HEK293 (cell line): ENCODE measurements around the gene HPF1.
A peak's percentile ranks its signal among the peaks of the same experiment; 100 is the strongest.

ENCODE experiments used
- CTCF ChIA-PET: fragments of 350-600 bp; formaldehyde crosslinking; extraction: SDS; loops from one replicate; lab custom pipeline; 2021; ENCODE audit warnings: antibody characterized with exemption; lab: Yijun Ruan, JAX
- POLR2A ChIA-PET: fragments of 300-600 bp; formaldehyde crosslinking; extraction: SDS; loops from one replicate; lab custom pipeline; 2020; ENCODE audit warnings: antibody characterized with exemption, inconsistent platforms; lab: Yijun Ruan, JAX
- H3K27ac ChIP-seq: fragments of 200-500 bp; sonication (Bioruptor generic); 2 replicates; pipeline ENCODE4 v1.5.1; 2014; ENCODE audit warnings: low read depth, low read length, control low read depth, inconsistent platforms; ENCODE audit errors: extremely low read depth
- H3K36me3 ChIP-seq, 2 experiments: fragments of 200-500 bp in 1 of 2; sonication (Bioruptor generic) in 1 of 2; 1 replicate in 1 of 2; 2 replicates in 1 of 2; pipeline ENCODE4 v1.5.1; 2014 to 2017; ENCODE audit warnings: inconsistent platforms in 2 of 2, low read length in 2 of 2; ENCODE audit not compliant: control insufficient read depth in 2 of 2, insufficient read depth in 1 of 2
- H3K4me1 ChIP-seq: fragments of 200-500 bp; sonication (Bioruptor generic); 2 replicates; pipeline ENCODE4 v1.5.1; 2014; ENCODE audit warnings: mild to moderate bottlenecking, low read length, inconsistent platforms; ENCODE audit not compliant: control insufficient read depth, insufficient read depth
- H3K4me3 ChIP-seq: 2 replicates; pipeline ENCODE4 v1.5.1; 2011; ENCODE audit warnings: low read depth, mild to moderate bottlenecking, control low read depth, low read length, moderate library complexity
- H3K9me3 ChIP-seq: fragments of 200-500 bp; sonication (Bioruptor generic); 2 replicates; pipeline ENCODE4 v1.5.1; 2014; ENCODE audit warnings: low read depth, low read length, inconsistent platforms; ENCODE audit not compliant: control insufficient read depth, insufficient read depth
- GFI1B ChIP-seq: fragments of 450-650 bp; formaldehyde crosslinking; IDR thresholded peaks from 2 replicates; pipeline ENCODE4 v1.5.1; 2016; ENCODE audit warnings: missing biosample characterization, missing genetic modification characterization
- GLIS2 ChIP-seq: fragments of 450-650 bp; formaldehyde crosslinking; IDR thresholded peaks from 2 replicates; pipeline ENCODE4 v1.5.1; 2016; ENCODE audit warnings: missing biosample characterization, missing genetic modification characterization
- HOXA7 ChIP-seq: sonication (generic); formaldehyde crosslinking; IDR thresholded peaks from 2 replicates; pipeline ENCODE4 v1.8.1; 2022; ENCODE audit warnings: missing genetic modification reagents, borderline replicate concordance
- OSR2 ChIP-seq: fragments of 450-650 bp; formaldehyde crosslinking; IDR thresholded peaks from 2 replicates; pipeline ENCODE4 v1.5.1; 2016; ENCODE audit warnings: missing biosample characterization, missing genetic modification characterization
- SCRT2 ChIP-seq: fragments of 450-650 bp; formaldehyde crosslinking; IDR thresholded peaks from 2 replicates; pipeline ENCODE4 v1.5.1; 2016; ENCODE audit warnings: missing biosample characterization, missing genetic modification characterization
- SP3 ChIP-seq: fragments of 450-650 bp; formaldehyde crosslinking; IDR thresholded peaks from 2 replicates; pipeline ENCODE4 v1.5.1; 2016; ENCODE audit warnings: missing biosample characterization, missing genetic modification characterization
- YY2 ChIP-seq: fragments of 450-650 bp; formaldehyde crosslinking; IDR thresholded peaks from 2 replicates; pipeline ENCODE4 v1.5.1; 2016; ENCODE audit warnings: missing biosample characterization, missing genetic modification characterization
- ZBTB17 ChIP-seq: fragments of 450-650 bp; formaldehyde crosslinking; IDR thresholded peaks from 2 replicates; pipeline ENCODE4 v1.5.1; 2016; ENCODE audit warnings: missing biosample characterization, missing genetic modification characterization
- ZBTB26 ChIP-seq: fragments of 450-650 bp; formaldehyde crosslinking; optimal IDR thresholded peaks from 2 replicates; pipeline ENCODE3; 2016; ENCODE audit warnings: missing biosample characterization, mild to moderate bottlenecking, missing genetic modification characterization
- ZNF335 ChIP-seq: fragments of 450-650 bp; formaldehyde crosslinking; conservative IDR thresholded peaks from 2 replicates; pipeline ENCODE4 v1.5.1; 2016; ENCODE audit warnings: missing biosample characterization, missing genetic modification characterization
- ZNF394 ChIP-seq: fragments of 450-650 bp; formaldehyde crosslinking; IDR thresholded peaks from 2 replicates; pipeline ENCODE4 v1.5.1; 2016; ENCODE audit warnings: missing biosample characterization, missing genetic modification characterization, mild to moderate bottlenecking, moderate library complexity, borderline replicate concordance
- ZNF585B ChIP-seq: fragments of 450-650 bp; formaldehyde crosslinking; IDR thresholded peaks from 2 replicates; pipeline ENCODE4 v1.5.1; 2016; ENCODE audit warnings: missing biosample characterization, missing genetic modification characterization
- ZNF660 ChIP-seq: fragments of 450-650 bp; IDR thresholded peaks from 2 replicates; pipeline ENCODE4 v1.5.1; 2018; ENCODE audit warnings: missing biosample characterization, mild to moderate bottlenecking, missing genetic modification characterization
- ZNF701 ChIP-seq: fragments of 450-650 bp; formaldehyde crosslinking; IDR thresholded peaks from 2 replicates; pipeline ENCODE4 v1.5.1; 2016; ENCODE audit warnings: missing biosample characterization, missing genetic modification characterization
- ZNF777 ChIP-seq: fragments of 450-650 bp; formaldehyde crosslinking; IDR thresholded peaks from 2 replicates; pipeline ENCODE4 v1.5.1; 2017; ENCODE audit warnings: missing biosample characterization, missing genetic modification characterization, borderline replicate concordance
- ZSCAN30 ChIP-seq: fragments of 450-650 bp; IDR thresholded peaks from 2 replicates; pipeline ENCODE4 v1.5.1; 2018; ENCODE audit warnings: missing biosample characterization, mild to moderate bottlenecking, missing genetic modification characterization, moderate library complexity
- TF ChIP-seq, protein P1 (sequence below): fragments of 450-650 bp; formaldehyde crosslinking; IDR thresholded peaks from 2 replicates; pipeline ENCODE4 v1.5.1; 2016; ENCODE audit warnings: missing biosample characterization, missing genetic modification characterization
- TF ChIP-seq, protein P2 (sequence below): fragments of 450-650 bp; formaldehyde crosslinking; IDR thresholded peaks from 2 replicates; pipeline ENCODE4 v1.5.1; 2016; ENCODE audit warnings: missing biosample characterization, missing genetic modification characterization
- TF ChIP-seq, protein P3 (sequence below): fragments of 450-650 bp; formaldehyde crosslinking; conservative IDR thresholded peaks from 2 replicates; pipeline ENCODE4 v1.5.1; 2016; ENCODE audit warnings: low read depth, missing biosample characterization, missing genetic modification characterization
- TF ChIP-seq, protein P4 (sequence below): fragments of 450-650 bp; formaldehyde crosslinking; IDR thresholded peaks from 2 replicates; pipeline ENCODE4 v1.5.1; 2016; ENCODE audit warnings: missing biosample characterization, missing genetic modification characterization
- TF ChIP-seq, protein P5 (sequence below): fragments of 450-650 bp; formaldehyde crosslinking; IDR thresholded peaks from 2 replicates; pipeline ENCODE4 v1.5.0; 2017; ENCODE audit warnings: missing biosample characterization, missing genetic modification characterization, borderline replicate concordance

Gene HPF1

DNA sequence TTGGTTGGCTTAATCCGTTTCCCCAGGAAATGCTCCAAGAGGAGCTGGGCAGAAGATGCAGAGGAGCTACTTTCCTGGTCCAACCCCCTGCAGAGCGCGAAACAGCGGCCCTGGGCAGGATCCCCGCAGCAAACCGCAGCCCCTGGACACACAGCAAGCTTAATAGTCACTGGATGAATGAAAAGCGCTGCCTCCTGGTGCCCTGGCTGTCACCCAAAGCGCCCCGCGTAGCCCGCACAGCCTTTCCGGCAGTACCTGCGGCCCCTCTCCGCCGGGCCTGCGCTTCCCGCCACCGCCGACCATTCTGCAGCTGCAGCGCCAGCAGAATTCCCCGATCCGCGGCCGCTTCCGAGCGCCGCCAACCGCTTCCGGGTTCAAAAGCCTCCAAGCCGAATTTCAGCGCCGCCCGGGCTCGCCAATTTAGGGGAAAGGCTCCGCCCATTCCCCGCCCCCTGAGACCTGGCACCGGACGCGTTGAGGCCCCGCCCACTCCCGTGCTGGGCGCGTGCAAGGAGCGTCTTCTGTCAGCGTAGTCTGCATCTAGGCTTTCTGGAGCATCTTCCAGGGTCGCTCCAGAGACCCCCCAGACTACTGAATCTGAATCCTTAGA lies at the start of gene HPF1:
HPF1 (minus strand) TSS at position 370 of the 610 bp plus-strand sequence; CDS start at position 303, 67 bp downstream.
- POLR2A ChIA-PET, result interaction anchor here (0.7 to 1.2 kb wide), 4 partner anchors 9 to 145 kb away, joined by 3 to 5 read pairs (median 3); partner anchors contain the start of gene CLCN3
- Histone ChIP-seq H3K36me3 (peaks cover 7% of the 10 kb centered on the region in 2 experiments; a peak in 2 of 3 replicates), H3K9me3 (no peaks in the 10 kb centered on the region), H3K27ac (peak within 1 kb of the TSS; percentile 68), H3K4me3 (peak within 1 kb of the TSS; percentile 73), H3K4me1 (no peaks in the 10 kb centered on the region)
- CTCF ChIA-PET, result no interaction called here
- peak; percentile 45; the same call in 1 of the 2 replicates for TF ChIP-seq ZNF394 (tag by site-specific recombination)
- TF ChIP-seq, protein P1, sequence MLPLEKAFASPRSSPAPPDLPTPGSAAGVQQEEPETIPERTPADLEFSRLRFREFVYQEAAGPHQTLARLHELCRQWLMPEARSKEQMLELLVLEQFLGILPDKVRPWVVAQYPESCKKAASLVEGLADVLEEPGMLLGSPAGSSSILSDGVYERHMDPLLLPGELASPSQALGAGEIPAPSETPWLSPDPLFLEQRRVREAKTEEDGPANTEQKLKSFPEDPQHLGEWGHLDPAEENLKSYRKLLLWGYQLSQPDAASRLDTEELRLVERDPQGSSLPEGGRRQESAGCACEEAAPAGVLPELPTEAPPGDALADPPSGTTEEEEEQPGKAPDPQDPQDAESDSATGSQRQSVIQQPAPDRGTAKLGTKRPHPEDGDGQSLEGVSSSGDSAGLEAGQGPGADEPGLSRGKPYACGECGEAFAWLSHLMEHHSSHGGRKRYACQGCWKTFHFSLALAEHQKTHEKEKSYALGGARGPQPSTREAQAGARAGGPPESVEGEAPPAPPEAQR (tag by site-specific recombination), result no peak
- TF ChIP-seq YY2 (tag by site-specific recombination), result no peak
- TF ChIP-seq, protein P2, sequence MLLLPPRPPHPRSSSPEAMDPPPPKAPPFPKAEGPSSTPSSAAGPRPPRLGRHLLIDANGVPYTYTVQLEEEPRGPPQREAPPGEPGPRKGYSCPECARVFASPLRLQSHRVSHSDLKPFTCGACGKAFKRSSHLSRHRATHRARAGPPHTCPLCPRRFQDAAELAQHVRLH (tag by site-specific recombination), result no peak
- TF ChIP-seq ZBTB17 (tag by site-specific recombination), result peak; percentile 54
- 0 out of 2 replicates have a peak, but pooled peaks have one; percentile 10 for TF ChIP-seq ZSCAN30 (tag by site-specific recombination)
- no peak for TF ChIP-seq OSR2 (tag by site-specific recombination)
- TF ChIP-seq SCRT2 (tag by site-specific recombination), result peak; percentile 39; the same call in 1 of the 2 replicates
- TF ChIP-seq SP3 (tag by site-specific recombination), result peak; percentile 87
- no peak for TF ChIP-seq ZNF777 (tag by site-specific recombination)
- TF ChIP-seq, protein P3, sequence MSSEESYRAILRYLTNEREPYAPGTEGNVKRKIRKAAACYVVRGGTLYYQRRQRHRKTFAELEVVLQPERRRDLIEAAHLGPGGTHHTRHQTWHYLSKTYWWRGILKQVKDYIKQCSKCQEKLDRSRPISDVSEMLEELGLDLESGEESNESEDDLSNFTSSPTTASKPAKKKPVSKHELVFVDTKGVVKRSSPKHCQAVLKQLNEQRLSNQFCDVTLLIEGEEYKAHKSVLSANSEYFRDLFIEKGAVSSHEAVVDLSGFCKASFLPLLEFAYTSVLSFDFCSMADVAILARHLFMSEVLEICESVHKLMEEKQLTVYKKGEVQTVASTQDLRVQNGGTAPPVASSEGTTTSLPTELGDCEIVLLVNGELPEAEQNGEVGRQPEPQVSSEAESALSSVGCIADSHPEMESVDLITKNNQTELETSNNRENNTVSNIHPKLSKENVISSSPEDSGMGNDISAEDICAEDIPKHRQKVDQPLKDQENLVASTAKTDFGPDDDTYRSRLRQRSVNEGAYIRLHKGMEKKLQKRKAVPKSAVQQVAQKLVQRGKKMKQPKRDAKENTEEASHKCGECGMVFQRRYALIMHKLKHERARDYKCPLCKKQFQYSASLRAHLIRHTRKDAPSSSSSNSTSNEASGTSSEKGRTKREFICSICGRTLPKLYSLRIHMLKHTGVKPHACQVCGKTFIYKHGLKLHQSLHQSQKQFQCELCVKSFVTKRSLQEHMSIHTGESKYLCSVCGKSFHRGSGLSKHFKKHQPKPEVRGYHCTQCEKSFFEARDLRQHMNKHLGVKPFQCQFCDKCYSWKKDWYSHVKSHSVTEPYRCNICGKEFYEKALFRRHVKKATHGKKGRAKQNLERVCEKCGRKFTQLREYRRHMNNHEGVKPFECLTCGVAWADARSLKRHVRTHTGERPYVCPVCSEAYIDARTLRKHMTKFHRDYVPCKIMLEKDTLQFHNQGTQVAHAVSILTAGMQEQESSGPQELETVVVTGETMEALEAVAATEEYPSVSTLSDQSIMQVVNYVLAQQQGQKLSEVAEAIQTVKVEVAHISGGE (tag by site-specific recombination), result peak; percentile 92
- peak; percentile 65 for TF ChIP-seq ZBTB26 (tag by site-specific recombination)
- peak; percentile 57; the same call in 1 of the 2 replicates for TF ChIP-seq ZNF660 (tag by site-specific recombination)
- TF ChIP-seq GLIS2, result peak; percentile 79
- TF ChIP-seq ZNF585B (tag by site-specific recombination), result no peak
- TF ChIP-seq, protein P4, sequence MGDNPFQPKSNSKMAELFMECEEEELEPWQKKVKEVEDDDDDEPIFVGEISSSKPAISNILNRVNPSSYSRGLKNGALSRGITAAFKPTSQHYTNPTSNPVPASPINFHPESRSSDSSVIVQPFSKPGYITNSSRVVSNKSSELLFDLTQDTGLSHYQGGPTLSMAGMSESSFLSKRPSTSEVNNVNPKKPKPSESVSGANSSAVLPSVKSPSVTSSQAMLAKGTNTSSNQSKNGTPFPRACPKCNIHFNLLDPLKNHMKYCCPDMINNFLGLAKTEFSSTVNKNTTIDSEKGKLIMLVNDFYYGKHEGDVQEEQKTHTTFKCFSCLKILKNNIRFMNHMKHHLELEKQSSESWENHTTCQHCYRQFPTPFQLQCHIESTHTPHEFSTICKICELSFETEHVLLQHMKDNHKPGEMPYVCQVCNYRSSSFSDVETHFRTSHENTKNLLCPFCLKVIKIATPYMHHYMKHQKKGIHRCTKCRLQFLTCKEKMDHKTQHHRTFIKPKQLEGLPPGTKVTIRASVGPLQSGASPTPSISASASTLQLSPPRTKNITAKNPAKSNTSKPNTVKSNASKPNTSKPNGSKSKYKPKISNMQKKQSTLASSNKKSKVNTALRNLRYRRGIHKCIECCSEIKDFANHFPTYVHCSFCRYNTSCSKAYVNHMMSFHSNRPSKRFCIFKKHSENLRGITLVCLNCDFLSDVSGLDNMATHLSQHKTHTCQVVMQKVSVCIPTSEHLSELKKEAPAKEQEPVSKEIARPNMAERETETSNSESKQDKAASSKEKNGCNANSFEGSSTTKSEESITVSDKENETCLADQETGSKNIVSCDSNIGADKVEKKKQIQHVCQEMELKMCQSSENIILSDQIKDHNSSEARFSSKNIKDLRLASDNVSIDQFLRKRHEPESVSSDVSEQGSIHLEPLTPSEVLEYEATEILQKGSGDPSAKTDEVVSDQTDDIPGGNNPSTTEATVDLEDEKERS (tag by site-specific recombination), result no peak
- peak; percentile 56 for TF ChIP-seq ZNF335
- TF ChIP-seq, protein P5, sequence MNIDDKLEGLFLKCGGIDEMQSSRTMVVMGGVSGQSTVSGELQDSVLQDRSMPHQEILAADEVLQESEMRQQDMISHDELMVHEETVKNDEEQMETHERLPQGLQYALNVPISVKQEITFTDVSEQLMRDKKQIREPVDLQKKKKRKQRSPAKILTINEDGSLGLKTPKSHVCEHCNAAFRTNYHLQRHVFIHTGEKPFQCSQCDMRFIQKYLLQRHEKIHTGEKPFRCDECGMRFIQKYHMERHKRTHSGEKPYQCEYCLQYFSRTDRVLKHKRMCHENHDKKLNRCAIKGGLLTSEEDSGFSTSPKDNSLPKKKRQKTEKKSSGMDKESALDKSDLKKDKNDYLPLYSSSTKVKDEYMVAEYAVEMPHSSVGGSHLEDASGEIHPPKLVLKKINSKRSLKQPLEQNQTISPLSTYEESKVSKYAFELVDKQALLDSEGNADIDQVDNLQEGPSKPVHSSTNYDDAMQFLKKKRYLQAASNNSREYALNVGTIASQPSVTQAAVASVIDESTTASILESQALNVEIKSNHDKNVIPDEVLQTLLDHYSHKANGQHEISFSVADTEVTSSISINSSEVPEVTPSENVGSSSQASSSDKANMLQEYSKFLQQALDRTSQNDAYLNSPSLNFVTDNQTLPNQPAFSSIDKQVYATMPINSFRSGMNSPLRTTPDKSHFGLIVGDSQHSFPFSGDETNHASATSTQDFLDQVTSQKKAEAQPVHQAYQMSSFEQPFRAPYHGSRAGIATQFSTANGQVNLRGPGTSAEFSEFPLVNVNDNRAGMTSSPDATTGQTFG (tag by site-specific recombination), result no peak
- TF ChIP-seq ZNF701 (tag by site-specific recombination), result no peak
- TF ChIP-seq HOXA7 (CRISPR knock-in tag), result no peak
- TF ChIP-seq GFI1B, result no peak
